ENCODE measurements around the gene APH1B.

The APH1B gene

DNA sequence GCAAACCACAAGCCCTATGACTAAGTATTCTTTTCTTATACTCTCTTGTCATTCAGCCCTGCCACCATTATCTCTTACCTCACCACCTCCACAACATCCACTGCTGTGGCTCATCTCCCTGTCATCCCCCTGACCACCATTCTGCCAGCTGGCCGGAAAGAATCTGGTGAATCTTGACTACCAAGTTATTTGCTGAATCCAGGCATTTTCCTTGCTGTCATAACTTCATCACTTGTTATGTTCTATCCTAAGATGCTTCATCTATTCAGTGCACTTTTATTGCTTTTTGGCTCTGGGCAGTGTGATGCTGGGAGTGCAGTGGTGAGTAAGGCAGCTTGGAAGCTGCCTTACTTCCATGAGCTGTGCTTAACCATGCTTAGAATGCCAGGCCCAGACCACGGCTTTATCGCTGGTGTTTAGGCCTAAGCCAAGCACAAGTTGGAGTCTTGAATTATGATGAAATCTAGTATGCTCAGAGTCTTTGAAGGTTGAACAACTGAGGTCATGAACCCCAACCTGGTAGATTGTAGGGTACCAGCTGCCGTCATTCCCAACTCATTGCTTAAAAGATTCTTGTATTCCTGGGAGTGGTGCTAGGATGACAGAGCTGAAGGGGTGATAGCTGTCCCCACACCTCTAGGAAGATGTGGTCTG lies 27.0 kb upstream of the APH1B start:
- FAIRE-seq (no peak), DNase-seq (ENCODE audit: insufficient read length, low spot score) (no peak)
- TF ChIP-seq CTCF (IDR thresholded peaks at IDR 0.05; ENCODE audit: insufficient read depth, missing control alignments), result no peak

GRCh38 chr15:63251701-63252100 lies 25.7 kb upstream of the APH1B start:
- FAIRE-seq (no peak), DNase-seq (ENCODE audit: insufficient read length, low spot score) (no peak)
- TF ChIP-seq CTCF (IDR thresholded peaks at IDR 0.05; ENCODE audit: insufficient read depth, missing control alignments), result no peak

- no peak for FAIRE-seq
Observed at GRCh38 chr15:63252292-63252691, 25.1 kb upstream of the APH1B start.

GRCh38 chr15:63254991-63255390 lies 22.4 kb upstream of the APH1B start:
- no peak for TF ChIP-seq CTCF (IDR thresholded peaks at IDR 0.05; ENCODE audit: insufficient read depth, missing control alignments)
- FAIRE-seq, result no peak
- DNase-seq (ENCODE audit: insufficient read length, low spot score), result no peak

More at GRCh38 chr15:63252292-63252691, 25.1 kb upstream of the APH1B start:
- no peak for DNase-seq (ENCODE audit: insufficient read length, low spot score)
- TF ChIP-seq CTCF (IDR thresholded peaks at IDR 0.05; ENCODE audit: insufficient read depth, missing control alignments), result no peak

DNA sequence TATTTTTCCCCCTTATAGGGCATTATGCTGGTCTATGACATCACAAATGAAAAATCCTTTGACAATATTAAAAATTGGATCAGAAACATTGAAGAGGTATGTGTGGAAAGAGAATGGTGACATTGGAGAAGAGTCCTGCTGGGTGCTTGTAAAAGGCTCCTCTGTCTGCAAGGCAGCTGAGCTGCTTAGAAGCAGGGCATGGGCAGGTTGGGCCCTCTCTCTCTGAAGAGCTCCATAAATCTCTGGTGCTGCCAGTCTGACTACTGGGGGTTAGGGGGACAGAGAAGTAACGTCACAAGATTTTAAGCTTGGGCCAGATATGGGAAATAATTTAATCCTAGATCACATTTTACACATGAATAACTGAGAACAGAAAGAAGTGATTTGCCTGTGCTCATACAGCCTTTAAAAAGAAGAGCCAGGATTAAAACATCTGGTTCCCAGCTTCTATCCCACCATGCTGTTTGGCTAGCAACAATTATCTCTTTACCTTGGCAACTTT lies 21.9 kb upstream of the APH1B start:
- DNase-seq (ENCODE audit: insufficient read length, low spot score) (no peak), FAIRE-seq (no peak)
- no peak for TF ChIP-seq CTCF (IDR thresholded peaks at IDR 0.05; ENCODE audit: insufficient read depth, missing control alignments)

GRCh38 chr15:63256433-63257274 lies 20.8 kb upstream of the APH1B start:
- FAIRE-seq (no peak), DNase-seq (ENCODE audit: insufficient read length, low spot score) (no peak)
- TF ChIP-seq CTCF (IDR thresholded peaks at IDR 0.05; ENCODE audit: insufficient read depth, missing control alignments), result no peak

GRCh38 chr15:63258658-63259057 lies 18.7 kb upstream of the APH1B start:
- FAIRE-seq (no peak), DNase-seq (ENCODE audit: insufficient read length, low spot score) (no peak)
- no peak for TF ChIP-seq CTCF (IDR thresholded peaks at IDR 0.05; ENCODE audit: insufficient read depth, missing control alignments)

All from D721Med (cell line).